ACHN (cell line): ENCODE data around the gene RCSD1.
"Not testable (repeated sequence)": the region's sequence is repeated elsewhere in the genome, so short reads cannot be mapped to it uniquely, and the experiment has no call there.

ENCODE experiments used
- DNase-seq: peaks from one replicate; pipeline ENCODE4 v3.0.0-alpha.2; 2015
- in situ Hi-C: cut with HindIII; loops from 2 replicates; pipeline ENCODE4 v1.10.0; 2017; ENCODE audit warnings: low sequenced_read_pairs, low pct_ligation_motif_present, low pct_unique_long_range_greater_than_20kb

The RCSD1 gene

GRCh38 chr1:167721617-167722151 is 91.7 kb downstream of the RCSD1 start, which contains the start of gene MPZL1:
Gene MPZL1, plus strand, starts transcription at chr1:167721982. Its CDS starts 170 bp downstream, at chr1:167722152.
- in situ Hi-C loops, result no loop called here

GRCh38 chr1:167722152-167722869 is 92.3 kb downstream of the RCSD1 start:
- peak; percentile 69 for DNase-seq
- in situ Hi-C loops, result no loop called here

More at GRCh38 chr1:167721617-167722151, 91.7 kb downstream of the RCSD1 start, which contains the start of gene MPZL1:
- peak; percentile 95 for DNase-seq

GRCh38 chr1:167722870-167723251 is 92.8 kb downstream of the RCSD1 start:
- in situ Hi-C loops, result no loop called here
- no peak for DNase-seq

- in situ Hi-C loops, result no loop called here
- DNase-seq, result no peak
Measured at GRCh38 chr1:167723707-167724323, 93.8 kb downstream of the RCSD1 start.

GRCh38 chr1:167726008-167726407 is 96.0 kb downstream of the RCSD1 start:
- DNase-seq, result no peak
- in situ Hi-C loops, result no loop called here

- no peak for DNase-seq
- in situ Hi-C loops, result no loop called here
Measured at GRCh38 chr1:167728818-167729410, 98.9 kb downstream of the RCSD1 start.

- in situ Hi-C loops, result no loop called here
Measured at GRCh38 chr1:167734227-167734626, 104.2 kb downstream of the RCSD1 start.

GRCh38 chr1:167734841-167735240 is 104.8 kb downstream of the RCSD1 start:
- in situ Hi-C loops, result no loop called here
- no peak for DNase-seq

More at GRCh38 chr1:167734227-167734626, 104.2 kb downstream of the RCSD1 start:
- DNase-seq, result no peak

GRCh38 chr1:167737169-167737568 is 107.1 kb downstream of the RCSD1 start:
- in situ Hi-C loops, result no loop called here
- no peak for DNase-seq

GRCh38 chr1:167738158-167738557 is 108.1 kb downstream of the RCSD1 start:
- DNase-seq, result no peak
- in situ Hi-C loops, result no loop called here

GRCh38 chr1:167739752-167740151 is 109.7 kb downstream of the RCSD1 start:
- in situ Hi-C loops, result no loop called here
- DNase-seq, result no peak

GRCh38 chr1:167741103-167741502 is 111.1 kb downstream of the RCSD1 start:
- in situ Hi-C loops, DNase-seq: not testable (repeated sequence)

- DNase-seq, in situ Hi-C loops: not testable (repeated sequence)
Measured at GRCh38 chr1:167742392-167743057, 112.5 kb downstream of the RCSD1 start.

GRCh38 chr1:167744901-167745300 is 114.9 kb downstream of the RCSD1 start:
- DNase-seq, result no peak
- in situ Hi-C loops, result no loop called here

GRCh38 chr1:167746013-167746672 is 116.1 kb downstream of the RCSD1 start:
- in situ Hi-C loops, result no loop called here
- no peak for DNase-seq

GRCh38 chr1:167746988-167747655 is 117.1 kb downstream of the RCSD1 start:
- DNase-seq, result no peak
- in situ Hi-C loops, result no loop called here

GRCh38 chr1:167747988-167748387 is 118.0 kb downstream of the RCSD1 start:
- DNase-seq, result no peak
- in situ Hi-C loops, result no loop called here

GRCh38 chr1:167748906-167749305 is 118.9 kb downstream of the RCSD1 start:
- peak; percentile 38 for DNase-seq
- in situ Hi-C loops, result no loop called here
